ENCODE data around the gene PEX26.
A peak's percentile ranks its signal among the peaks of the same experiment; 100 is the strongest.
"Not testable (repeated sequence)": the region's sequence is repeated elsewhere in the genome, so short reads cannot be mapped to it uniquely, and the experiment has no call there.

Gene PEX26

GRCh38 chr22:18119409-18120110, 41.8 kb downstream of the PEX26 start:
- no peak for DNase-seq

DNA sequence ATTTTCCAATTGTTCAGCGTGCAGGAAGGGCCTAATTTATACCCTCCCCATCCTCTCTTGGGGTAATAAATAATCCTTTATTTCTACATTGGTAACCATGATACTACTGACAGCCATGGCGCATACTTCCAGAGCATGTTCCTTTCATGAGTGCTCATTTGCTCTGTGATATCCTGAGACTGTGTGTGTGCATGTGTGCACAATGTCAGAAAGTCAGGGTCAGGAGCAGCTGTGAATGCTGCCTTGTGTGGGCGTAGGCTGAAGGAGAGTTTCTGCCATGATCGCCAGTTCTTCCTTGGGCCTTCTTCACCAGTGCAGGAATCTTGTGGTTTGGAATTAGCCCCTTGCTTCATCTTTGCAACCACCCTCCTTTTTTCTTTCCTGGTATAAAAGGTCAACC, 43.1 kb downstream of the PEX26 start:
- no peak for DNase-seq
- ATAC-seq, result no peak

More at GRCh38 chr22:18119409-18120110, 41.8 kb downstream of the PEX26 start:
- peak; percentile 25 for ATAC-seq

GRCh38 chr22:18121506-18121905, 43.7 kb downstream of the PEX26 start:
- DNase-seq (no peak), ATAC-seq (no peak)

DNA sequence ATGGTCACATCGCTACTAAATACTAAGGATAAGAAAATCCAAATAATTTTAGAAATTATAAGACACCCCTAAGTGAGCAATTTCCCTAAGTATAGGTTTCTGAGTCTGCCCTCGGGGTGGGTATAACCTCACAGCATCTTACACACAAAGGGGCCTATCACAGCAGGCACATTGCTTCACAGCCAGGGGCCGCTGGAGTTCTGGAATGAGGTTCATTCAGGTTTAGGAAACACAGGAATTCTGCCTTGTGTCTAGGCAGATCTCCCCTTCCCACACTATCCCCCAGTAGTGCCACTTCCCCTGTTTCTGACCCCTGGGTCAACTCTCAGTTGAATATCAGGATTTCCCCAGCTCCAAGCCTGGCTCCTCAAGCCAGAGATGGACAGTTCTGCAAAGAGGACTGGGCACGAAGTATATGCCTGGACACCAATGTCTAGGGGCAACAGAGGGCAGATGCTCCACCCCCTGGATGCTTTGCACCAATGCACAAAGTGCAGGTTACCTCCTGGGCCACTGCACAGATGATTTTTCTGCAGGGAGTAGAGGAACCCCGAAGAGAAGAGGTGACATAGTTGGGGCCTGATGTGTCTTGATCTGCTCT, 44.3 kb downstream of the PEX26 start:
- no peak for DNase-seq
- no peak for ATAC-seq

- not testable (repeated sequence) for ATAC-seq, DNase-seq
Measured at GRCh38 chr22:18123476-18124025, 45.8 kb downstream of the PEX26 start.

GRCh38 chr22:18126606-18127005, 48.8 kb downstream of the PEX26 start:
- DNase-seq (no peak), ATAC-seq (no peak)

DNA sequence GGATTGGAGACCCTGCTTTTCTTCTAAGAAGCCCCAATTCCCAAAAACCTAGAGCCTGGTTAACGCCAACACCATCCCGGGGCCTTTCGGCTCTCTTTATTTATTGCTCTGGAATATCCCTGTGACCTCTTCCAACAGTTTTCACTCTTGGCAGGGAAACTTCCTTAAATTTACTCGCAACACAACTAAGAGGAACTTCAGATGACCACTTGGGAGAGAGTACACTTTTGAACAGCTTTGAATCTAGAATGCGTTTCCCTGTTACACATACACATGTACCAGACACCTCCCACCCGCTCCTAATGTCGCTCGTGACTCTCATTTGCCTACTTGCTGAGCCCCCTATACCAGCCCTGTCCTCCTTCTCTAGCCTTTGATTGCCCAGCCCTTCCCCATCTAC, 52.2 kb downstream of the PEX26 start:
- no peak for DNase-seq
- ATAC-seq, result no peak

DNA sequence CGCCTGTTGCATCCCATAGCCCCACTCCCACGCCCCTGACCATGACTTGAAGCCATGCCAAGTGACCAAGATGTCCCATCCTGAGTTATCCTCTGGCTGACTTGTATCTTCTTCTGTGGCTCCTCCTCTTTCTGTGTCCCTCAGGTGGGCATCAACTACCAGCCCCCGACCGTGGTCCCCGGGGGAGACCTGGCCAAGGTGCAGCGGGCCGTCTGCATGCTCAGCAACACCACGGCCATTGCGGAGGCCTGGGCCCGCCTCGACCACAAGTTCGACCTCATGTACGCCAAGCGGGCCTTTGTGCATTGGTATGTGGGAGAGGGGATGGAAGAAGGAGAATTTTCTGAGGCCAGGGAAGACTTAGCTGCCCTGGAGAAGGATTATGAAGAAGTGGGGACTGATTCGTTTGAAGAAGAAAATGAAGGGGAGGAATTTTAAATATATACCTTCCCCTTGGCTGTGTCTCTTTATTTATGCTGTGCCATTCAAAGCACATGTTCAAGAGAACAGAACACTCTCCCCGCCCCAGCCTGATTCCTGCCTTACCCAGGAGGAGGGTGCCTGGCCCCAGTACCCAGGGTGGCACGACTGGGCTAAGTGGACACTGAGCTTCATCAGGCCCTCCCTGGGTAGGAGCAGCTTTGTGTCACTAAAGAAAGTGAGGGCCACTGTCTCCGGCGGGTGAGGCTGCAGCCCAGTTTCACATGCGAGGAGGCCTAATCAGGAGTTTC, 53.1 kb downstream of the PEX26 start:
- ATAC-seq, result no peak
- no peak for DNase-seq

- DNase-seq (no peak), ATAC-seq (no peak)
Measured at GRCh38 chr22:18133452-18133851, 55.7 kb downstream of the PEX26 start.

DNA sequence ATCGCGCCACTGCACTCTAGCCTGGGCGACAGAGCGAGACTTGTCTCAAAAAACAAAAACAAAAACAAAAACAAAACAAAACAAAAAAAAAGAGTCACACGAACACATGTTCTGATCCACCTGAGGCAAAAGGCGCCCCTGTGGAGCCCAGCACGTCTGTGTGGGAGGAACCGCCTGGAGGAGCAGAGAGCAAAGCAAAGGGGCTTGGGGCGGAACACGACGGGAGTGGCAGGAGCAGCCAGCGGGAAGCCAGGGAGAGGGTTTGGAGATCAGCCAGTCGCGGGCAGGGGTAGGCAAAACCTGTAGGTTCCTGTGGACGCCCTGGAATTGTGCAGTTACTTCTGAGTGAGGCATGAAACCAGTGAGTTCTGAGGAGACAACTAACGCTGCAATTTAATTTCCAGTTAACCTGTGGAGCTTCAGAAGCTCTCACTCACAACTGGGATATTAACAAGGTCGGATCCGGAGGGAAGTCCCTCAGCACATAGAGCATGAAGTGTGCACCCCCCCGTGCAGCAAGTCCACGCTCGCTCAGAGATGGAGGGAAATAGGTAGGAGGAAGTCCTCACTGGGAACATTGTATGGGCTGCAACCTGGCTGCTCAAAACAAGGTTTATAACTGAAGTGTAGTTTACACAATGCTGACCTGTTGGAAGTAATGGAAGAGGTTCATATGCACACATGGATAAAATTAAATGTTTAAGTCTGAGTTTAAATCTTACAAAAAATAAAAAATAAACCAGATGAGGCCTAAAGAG, 59.0 kb downstream of the PEX26 start:
- ATAC-seq, result no peak
- no peak for DNase-seq

DNA sequence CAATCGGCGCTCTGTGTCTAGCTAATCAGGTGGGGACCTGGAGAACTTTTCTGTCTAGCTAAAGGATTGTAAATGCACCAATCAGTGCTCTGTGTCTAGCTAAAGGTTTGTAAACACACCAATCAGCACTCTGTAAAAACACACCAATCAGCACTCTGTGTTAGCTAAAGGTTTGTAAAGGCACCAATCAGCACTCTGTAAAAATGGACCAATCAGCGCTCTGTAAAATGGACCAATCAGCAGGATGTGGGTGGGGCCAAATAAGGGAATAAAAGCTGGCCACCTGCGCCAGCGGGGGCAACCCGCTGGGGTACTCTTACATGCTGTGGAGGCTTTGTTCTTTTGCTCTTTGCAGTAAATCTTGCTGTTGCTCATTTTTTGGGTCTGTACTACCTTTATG, 63.2 kb downstream of the PEX26 start:
- ATAC-seq, result not testable (repeated sequence)

GRCh38 chr22:18144105-18144504, 66.3 kb downstream of the PEX26 start:
- ATAC-seq (no peak), DNase-seq (no peak)

More for the DNA sequence above, 63.2 kb downstream of the PEX26 start:
- DNase-seq, result not testable (repeated sequence)

DNA sequence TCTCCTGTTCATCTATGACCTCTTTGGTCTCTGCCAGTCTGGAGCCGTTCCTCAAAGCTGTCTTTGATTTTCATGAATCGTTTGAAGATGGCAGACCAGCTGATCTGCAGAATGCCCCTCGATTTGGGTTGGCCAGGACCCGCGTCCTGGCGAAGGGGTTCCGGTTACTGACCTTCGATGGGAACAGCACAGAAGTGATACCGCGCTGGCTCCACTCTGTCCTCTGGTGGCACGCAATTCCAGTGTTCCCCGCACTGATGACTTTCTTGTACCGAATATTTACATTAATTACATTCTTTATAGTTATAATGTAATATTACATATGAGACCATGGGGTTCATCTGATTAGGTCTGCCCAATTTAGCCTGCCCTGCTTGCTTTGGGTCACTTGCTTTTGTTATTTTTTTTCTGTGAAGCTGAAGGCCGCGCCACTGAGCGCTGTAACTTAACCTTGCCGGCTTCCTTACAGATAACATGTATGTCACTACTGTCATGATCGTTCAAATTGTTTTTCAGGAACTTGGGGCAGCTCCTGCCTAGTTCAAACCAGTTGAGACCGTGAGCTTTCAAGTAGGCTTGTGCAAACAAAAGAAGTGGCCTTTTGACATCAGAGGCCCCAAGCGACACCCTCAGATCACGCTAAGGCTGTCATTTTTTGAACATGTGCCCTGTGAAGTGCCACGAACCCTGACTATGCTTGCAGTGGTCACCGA, 68.0 kb downstream of the PEX26 start:
- no peak for DNase-seq
- ATAC-seq, result no peak

DNA sequence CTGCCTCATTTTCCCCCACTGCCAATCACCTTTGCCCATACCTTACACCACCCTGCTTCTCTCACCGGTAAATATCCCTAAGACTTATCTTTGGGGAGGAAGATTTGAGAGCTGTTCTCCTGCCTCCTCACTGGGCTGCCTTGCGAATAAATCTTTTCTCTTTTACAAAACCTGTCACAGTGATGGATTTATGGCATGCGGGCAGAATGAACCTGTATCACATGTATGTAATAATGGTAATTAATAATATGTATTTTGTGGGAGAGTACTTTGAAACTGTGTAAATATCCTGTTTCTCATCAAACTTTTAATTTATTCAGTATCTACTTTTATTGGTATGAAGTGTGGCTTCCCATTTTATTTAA, 68.6 kb downstream of the PEX26 start:
- DNase-seq (no peak), ATAC-seq (no peak)

DNA sequence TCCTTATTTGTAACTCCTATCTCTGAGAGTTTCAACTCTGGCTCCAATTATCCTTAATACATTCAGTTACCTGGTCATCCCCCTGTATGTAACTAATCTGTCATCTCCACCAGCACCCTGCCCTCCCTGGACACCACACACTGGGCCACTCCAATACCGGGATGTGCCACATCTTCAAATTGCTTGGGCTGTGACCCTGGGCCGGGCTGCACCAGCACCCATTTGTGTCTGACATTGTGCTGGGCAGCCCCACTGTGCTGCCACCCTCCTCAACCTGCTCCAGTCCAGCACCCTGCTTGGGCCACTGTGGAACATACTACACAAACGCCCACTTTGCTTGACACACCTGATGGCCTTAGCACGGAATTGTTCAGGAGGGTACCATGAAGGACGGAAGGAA, 70.0 kb downstream of the PEX26 start:
- no peak for DNase-seq
- ATAC-seq, result no peak

DNA sequence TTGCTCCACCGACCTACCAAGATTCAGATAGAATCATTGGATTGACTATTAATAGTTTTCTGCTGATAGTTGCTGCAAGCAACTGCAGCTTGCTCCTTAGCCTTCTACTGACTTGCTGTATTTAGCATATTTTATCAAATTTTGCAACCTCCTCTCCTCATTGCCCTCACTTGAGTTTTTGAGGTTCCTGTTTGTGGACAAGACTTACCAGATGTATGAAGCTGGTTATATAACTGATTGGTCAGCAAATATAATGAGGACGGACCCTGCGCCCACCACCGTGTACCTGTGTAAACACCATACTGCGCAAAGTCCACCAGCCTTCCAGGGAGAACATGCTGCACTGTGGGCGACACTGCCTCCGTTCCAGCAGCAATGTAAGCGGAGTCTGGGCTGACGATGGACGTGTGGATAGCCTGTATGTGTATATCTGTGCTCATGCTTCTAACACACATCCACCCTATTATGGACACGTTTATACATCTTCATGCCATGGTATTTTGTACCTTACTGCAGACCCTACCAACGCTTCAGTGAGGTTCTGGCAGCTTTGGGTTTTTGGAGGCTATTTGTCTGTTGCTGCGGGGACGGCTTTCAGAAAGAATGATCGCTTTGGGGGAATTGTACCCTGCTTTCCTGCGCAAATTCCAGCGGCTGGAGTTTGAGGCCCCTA, 70.6 kb downstream of the PEX26 start:
- DNase-seq (no peak), ATAC-seq (no peak)

DNA sequence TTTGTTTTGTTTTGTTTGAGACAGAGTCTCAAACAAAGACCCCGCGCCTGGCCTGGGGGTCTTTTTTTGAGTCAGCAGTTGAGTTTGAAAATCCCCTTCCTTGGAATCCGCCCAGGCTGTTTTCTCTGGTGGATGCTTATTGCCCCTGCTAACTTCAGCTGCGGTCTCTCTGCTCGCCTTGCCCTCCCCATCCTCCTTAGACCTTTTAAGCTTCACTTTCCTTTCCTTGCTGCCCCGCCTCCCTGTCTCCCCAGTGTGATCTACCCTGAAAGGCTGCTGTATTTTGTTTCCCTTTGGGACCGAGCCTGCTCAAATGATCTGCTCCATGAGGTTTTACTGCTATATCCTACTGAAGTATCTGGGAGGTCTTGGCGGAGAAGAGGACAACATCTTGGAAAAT, 74.7 kb downstream of the PEX26 start:
- ATAC-seq (no peak), DNase-seq (peak; percentile 38)

- ATAC-seq (no peak), DNase-seq (no peak)
Measured at GRCh38 chr22:18154821-18155390, 77.1 kb downstream of the PEX26 start.

Measured in stimulated activated naive CD8-positive, alpha-beta T cell treated with anti-CD3 and anti-CD28 coated beads, Interleukin-15, Interleukin-2, amounts not matched to agents 100 U/mL and 50 U/mL, for 24 hours (primary cell).